Measurements from ENCODE around the gene UBALD1.

UBALD1 gene

DNA sequence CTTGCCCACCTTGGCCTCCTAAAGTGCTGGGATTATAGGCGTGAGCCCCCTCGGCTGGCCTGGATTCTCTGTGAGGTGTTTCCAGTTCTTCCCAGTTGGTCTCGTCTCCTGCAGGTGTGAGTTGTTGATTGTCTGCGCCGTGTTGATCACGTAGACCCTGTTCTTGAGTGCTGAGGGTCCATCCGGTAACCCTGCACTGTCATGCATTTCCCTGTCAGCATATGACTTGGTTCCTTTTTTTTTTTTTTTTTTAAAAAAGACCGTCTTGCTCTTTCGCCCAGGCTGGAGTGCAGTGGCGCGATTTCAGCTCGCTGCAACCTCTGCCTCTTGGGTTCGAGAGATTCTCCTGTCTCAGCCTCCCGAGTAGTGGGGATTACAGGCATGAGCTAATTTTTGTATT is 27.2 kb upstream of the UBALD1 start:
- DNase-seq = no peak

DNA sequence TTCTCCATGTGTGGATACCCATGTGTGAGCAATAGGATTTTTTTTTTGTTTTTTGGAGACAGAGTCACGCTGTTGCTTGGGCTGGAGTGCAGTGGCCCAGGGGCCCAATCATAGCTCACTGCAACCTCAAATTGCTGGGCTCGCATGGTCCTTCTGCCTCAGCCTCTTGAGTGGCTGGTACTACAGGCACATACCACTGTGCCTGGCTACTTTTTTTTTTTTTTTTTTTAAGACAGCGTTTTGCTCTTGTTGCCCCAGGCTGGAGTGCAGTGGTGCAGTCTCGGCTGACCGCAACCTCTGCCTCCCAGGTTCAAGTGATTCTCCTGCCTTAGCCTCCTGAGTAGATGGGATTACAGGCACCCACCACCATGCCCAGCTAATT is 26.6 kb upstream of the UBALD1 start:
- DNase-seq = no peak

- no peak for DNase-seq
Observed at GRCh38 chr16:4640572-4641305, 26.1 kb upstream of the UBALD1 start.

GRCh38 chr16:4639899-4640509 is 25.3 kb upstream of the UBALD1 start:
- no peak for DNase-seq

DNA sequence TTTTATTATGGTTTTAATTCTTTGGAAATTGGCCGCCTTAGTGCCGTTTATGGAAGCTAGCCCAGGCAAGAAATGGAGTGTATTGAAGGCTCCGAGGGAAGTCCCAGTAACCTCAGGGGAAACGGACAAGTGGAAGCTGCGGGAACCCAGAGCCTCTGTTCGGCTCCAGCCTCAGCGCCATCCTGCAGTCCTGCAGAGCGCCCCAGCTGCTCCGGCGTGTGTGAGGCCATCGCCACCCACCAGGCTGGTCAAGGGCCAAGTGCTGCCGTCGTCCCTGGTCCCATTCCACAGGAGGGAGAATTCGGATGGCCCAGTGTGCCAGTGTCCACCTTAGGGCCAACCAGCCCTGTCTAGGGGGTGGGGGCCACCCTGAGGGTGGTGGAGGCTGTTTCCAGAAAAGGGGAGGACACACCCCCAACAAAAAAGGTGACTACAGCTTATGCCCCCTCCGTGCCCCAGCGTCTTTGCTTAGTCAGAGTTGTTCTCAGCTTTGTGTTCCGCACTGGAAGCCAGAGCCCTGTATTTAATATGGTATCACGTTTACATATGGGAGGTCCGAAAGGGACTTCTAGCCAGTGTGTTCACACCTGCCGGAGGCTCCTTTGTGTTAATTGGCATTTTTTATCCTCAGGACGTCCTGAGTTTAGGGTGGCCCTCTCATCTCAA is 22.9 kb upstream of the UBALD1 start:
- no peak for DNase-seq

GRCh38 chr16:4636196-4636595 is 21.5 kb upstream of the UBALD1 start:
- DNase-seq = no peak

DNA sequence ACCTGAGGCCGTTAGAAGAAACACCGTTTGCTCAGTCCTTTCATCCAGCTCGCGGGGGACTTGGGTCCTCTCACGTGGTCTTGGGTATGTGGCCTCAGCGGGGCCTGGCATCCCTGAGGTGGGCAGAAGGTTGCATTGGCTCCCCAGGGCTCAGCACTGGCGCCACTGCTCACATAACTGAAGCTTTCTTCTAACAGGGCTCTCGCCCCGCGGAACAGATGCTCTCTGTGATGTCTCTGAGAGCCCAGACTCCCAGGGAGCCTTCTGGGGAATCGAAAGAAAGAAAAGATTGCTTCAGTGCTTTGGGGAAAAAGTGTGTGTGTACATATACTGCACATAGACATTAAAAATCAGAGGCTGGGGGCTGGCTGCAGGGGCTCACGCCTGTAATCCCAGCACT is 20.1 kb upstream of the UBALD1 start:
- no peak for DNase-seq

- DNase-seq = no peak
Observed at GRCh38 chr16:4633910-4634635, 19.4 kb upstream of the UBALD1 start.

DNA sequence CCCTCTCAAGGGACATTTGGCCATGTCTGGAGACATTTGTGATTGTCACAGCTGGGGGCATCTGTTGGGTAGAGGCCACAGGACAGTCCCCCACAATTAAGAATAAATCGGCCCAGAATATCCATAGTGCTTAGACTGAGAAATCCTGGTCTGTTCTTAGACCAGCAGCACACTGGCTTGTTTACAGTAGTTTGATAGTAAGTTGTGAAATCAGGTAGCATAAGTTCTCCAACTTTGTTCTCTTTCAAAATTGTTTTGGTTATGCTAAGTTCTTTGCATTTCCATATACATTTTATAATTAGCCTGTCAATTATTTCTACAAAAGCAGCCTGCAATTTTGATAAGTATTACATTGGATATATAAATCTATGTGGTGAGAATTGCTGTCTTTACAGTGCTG is 16.8 kb upstream of the UBALD1 start:
- no peak for DNase-seq

DNA sequence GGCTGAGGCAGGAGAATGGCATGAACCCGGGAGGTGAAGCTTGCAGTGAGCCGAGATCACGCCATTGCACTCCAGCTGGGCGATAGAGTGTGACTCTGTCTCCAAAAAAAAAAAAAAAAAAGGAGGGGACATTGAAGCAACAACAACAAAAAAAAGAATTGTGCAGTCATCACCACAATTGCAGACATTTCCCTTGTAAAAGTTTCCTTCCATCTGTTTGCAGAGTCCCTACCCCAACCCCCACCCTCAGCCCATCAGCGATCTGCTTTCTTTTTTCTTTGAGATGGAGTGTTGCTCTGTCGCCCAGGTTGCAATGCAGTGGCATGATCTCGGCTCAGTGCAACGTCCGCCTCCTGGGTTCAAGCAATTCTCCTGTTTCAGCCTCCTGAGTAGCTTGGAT is 13.6 kb upstream of the UBALD1 start:
- no peak for DNase-seq

DNA sequence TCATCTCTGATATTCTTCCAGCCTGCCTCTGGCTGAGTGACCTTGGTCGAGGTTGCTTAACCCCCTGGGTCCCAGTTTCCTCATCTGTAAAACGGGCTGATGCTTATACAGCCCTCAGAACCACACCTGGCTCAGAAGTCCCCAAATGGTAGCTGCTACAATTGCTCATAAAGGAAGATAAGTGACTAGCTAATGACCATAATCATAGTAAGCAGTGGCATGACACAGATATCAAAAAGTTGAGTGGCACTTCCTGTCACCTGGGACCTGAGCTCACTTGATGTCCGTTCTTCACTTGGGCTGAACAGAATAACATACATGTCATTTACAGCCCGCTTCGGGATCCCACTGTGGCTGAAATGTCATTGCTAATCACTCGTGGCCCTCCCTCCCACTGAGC is 11.7 kb upstream of the UBALD1 start:
- no peak for DNase-seq

DNA sequence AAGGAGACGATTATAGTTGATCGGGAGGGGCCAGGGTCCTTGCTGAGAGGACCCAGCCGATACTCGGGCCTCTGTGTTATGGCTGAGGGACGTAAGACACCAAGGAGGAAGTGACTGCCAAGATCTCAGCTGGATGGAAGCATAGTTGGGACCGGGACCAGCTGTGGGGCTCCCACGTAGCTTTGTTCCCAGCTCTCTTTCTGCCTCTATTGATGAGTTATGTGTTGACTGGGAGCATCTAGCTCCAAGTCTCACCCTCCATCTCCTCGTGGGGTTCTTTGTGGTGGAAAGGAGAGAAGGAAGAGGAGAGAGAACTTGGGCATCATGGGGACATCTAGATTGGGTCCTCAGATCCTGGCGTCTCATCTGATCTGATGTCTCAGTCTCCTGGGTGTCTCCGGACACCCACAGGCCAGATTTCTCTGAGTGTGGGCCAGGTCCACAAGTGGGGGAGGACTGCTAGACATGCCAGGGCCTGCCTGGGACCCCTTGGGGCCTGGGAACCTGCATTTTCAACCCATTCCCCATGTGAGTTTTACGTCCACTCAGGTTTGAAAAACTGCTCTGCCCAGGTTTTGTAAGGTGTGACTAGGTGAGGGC is 11.0 kb upstream of the UBALD1 start:
- DNase-seq = no peak

GRCh38 chr16:4624827-4625559 is 10.3 kb upstream of the UBALD1 start:
- no peak for DNase-seq

DNA sequence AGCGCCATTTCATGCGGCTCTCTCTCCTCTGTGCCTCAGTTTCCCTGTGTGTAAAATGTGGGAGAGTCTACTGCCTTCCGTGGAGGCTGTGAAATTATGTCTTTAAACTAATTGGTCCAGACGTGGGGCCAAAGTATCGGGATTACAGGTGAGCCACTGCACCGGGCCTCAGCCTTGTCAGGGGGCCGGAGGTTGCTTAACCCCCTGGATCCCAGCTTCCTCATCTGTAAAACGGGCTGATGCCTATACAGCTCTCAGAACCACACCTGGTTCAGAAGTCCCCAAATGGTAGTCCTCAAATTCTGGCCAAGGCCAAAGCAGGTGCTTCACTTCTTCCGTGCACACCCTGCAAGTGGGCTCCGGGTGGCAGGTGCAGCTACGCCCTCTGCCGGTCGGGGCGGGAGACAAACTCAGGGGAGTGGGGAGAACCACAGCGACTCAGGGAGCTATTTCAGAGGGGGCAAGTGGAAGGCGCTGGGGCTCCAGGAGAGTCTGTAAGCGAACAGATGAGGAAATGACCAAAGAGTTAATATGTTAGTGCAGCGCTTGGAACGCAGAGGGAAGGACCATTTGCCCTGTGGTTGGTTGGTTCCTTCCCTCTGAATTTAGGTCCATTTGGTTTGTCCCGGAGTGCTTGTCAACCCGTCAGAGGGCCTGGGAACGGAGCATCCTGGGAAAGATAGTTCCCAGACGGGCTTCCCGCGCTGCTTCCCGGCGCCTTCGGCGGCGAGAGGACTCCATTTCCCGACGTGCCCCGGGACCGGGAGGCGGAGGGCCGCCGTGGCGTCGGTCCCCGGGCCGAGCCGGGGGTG is 9.5 kb upstream of the UBALD1 start, which contains the start of gene MGRN1:
MGRN1 (plus strand) TSS at position 812 of the 812 bp plus-strand sequence. CDS start 135 bp downstream, outside the sequence.
- peak; percentile 82 for DNase-seq

GRCh38 chr16:4623593-4623992 is 8.9 kb upstream of the UBALD1 start:
- no peak for DNase-seq

DNA sequence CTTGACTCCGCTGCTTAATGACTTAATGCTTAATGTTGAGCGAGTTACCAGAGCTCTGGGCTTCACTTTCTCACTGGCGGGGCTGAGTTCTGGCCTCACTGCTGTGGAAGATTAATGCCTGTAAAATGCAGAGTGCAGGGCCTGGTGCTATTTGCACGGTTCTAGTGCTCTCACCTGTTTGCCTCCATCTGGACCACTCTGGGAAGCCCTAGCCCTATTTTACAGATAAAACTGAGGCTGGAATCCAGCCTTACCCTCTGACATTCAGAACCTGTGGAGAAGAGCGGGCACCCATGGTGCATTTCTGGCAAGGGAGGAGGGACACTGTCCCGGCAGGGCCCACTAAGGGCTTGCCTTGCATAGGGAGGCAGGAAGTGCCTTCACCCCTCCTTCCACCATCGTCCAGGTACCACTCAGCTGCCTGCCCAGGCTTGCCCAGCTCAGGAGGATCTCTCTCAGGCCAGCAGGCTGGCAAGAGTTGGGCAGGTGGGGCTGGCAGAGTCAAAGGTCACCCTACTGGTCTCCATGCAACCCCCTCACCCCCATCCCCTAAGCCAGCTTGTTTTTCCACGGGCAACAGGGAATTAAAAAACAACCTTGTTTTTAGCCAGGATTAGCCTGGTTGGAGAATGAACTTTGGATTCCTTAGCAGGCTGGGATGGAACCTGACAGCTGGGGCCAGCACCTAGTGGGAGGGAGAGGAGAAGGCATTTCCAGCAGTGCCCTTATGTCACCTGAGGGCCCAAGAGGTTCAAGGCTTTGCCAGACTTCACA is 4.1 kb upstream of the UBALD1 start:
- no peak for DNase-seq

DNA sequence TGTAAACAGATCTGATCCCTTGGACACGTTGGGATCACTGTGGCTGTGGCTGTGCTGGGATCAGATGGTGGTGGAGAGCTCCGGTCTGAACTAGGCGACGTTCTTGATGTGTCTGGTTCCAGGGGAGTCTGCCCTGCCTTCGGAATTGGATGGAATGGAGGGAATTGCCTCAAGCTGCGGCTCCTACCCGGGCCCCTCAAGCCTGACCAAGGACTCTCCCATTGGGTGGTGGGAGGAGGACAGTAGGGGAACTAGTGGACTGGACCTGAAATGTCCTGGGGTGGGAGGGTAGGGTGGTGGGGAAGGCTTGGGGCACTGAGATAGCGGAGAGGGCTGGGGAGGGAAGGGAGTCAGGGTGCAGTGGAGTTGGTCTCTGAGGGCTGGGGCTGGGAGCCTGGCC is 3.2 kb upstream of the UBALD1 start:
- no peak for DNase-seq

- DNase-seq = peak; percentile 94
Observed at GRCh38 chr16:4616047-4616811, 1.5 kb upstream of the UBALD1 start.

- no peak for DNase-seq
Observed at GRCh38 chr16:4615384-4616046, 827 bp upstream of the UBALD1 start.
